DND-41 (cell line): Measurements from ENCODE around the gene ULBP1.
"Not testable (repeated sequence)": the region's sequence is repeated elsewhere in the genome, so short reads cannot be mapped to it uniquely, and the experiment has no call there.

Experiments
- CTCF ChIP-seq: IDR thresholded peaks from 2 replicates; pipeline ENCODE4 v1.5.1; 2012; ENCODE audit warnings: borderline replicate concordance, low read length, moderate library complexity, mild to moderate bottlenecking; ENCODE audit not compliant: poor library complexity, severe bottlenecking; ENCODE audit errors: extremely low read depth
- EZH2 ChIP-seq: IDR thresholded peaks from 3 replicates; pipeline ENCODE4 v1.6.1; 2012; ENCODE audit warnings: borderline replicate concordance, low read depth, mild to moderate bottlenecking, moderate library complexity, low read length, inconsistent platforms; ENCODE audit not compliant: severe bottlenecking

- not testable (repeated sequence) for TF ChIP-seq CTCF, EZH2
Measured at GRCh38 chr6:149991472-149991795, 27.7 kb downstream of the ULBP1 start.
